Neural cell (in vitro differentiated cells): ENCODE results near the gene RAB1B. TPM values are rescaled to one million over a fixed set of nuclear protein-coding genes. Genes with fewer than 3 reads are reported as not detected.

Experiments used
- H2AFZ ChIP-seq: fragments of 200-600, 300-800 bp; sonication (generic), shearing (Covaris generic); 2 replicates; pipeline ENCODE4 v1.6.0; 2014; ENCODE audit warnings: low read depth, mild to moderate bottlenecking, antibody characterized with exemption, low read length, moderate library complexity
- H3F3A ChIP-seq: fragments of 200-600 bp; shearing (Covaris generic); 2 replicates; pipeline ENCODE4 v1.6.1; 2016; ENCODE audit warnings: mild to moderate bottlenecking, moderate library complexity, mixed read lengths, antibody characterized with exemption, low read length; ENCODE audit not compliant: insufficient read depth, poor library complexity, severe bottlenecking
- H3K27ac ChIP-seq: fragments of 200-600, 300-800 bp; sonication (generic), shearing (Covaris generic); 2 replicates; pipeline ENCODE4 v1.5.1; 2014; ENCODE audit warnings: mild to moderate bottlenecking, low read length, moderate library complexity
- H3K27me3 ChIP-seq: fragments of 300-800, 200-600 bp; sonication (generic), shearing (Covaris generic); 2 replicates; pipeline ENCODE4 v1.6.0; 2014; ENCODE audit warnings: mild to moderate bottlenecking, low read depth, low read length, moderate library complexity; ENCODE audit not compliant: insufficient read depth
- H3K36me3 ChIP-seq: fragments of 300-800, 200-600 bp; sonication (generic), shearing (Covaris generic); 2 replicates; pipeline ENCODE4 v1.5.1; 2014; ENCODE audit warnings: mild to moderate bottlenecking, antibody characterized with exemption, low read length, moderate library complexity; ENCODE audit not compliant: insufficient read depth
- H3K4me2 ChIP-seq: fragments of 300-800, 200-600 bp; sonication (generic), shearing (Covaris generic); 2 replicates; pipeline ENCODE4 v1.6.0; 2014; ENCODE audit warnings: mild to moderate bottlenecking, low read length
- H3K4me3 ChIP-seq: fragments of 300-800, 200-600 bp; sonication (generic), shearing (Covaris generic); 2 replicates; pipeline ENCODE4 v1.5.1; 2014; ENCODE audit warnings: mild to moderate bottlenecking, low read length, moderate library complexity
- H3K79me2 ChIP-seq: fragments of 200-600 bp; shearing (Covaris generic); replicated peaks from 2 replicates; pipeline ENCODE4 v1.6.0; 2014; ENCODE audit warnings: mild to moderate bottlenecking, low read length, moderate library complexity; ENCODE audit not compliant: insufficient read depth
- H3K9ac ChIP-seq: fragments of 300-800, 200-600 bp; sonication (generic), shearing (Covaris generic); 2 replicates; pipeline ENCODE4 v1.6.1; 2016; ENCODE audit warnings: mild to moderate bottlenecking, low read length, mixed read lengths
- H3K9me2 ChIP-seq: fragments of 200-600 bp; shearing (Covaris generic); 2 replicates; pipeline ENCODE4 v1.6.1; 2016; ENCODE audit warnings: mild to moderate bottlenecking, low read length, mixed read lengths; ENCODE audit not compliant: insufficient read depth
- H3K9me3 ChIP-seq: fragments of 200-600, 300-800 bp; sonication (generic), shearing (Covaris generic); 2 replicates; pipeline ENCODE4 v1.6.1; 2016; ENCODE audit warnings: mild to moderate bottlenecking, mixed run types, low read length, moderate library complexity, mixed read lengths
- H4K20me1 ChIP-seq: fragments of 200-600 bp; shearing (Covaris generic); 2 replicates; pipeline ENCODE4 v1.6.1; 2016; ENCODE audit warnings: mild to moderate bottlenecking, mixed run types; ENCODE audit not compliant: insufficient read depth
- CTCF ChIP-seq: fragments of 450-650 bp; IDR thresholded peaks from 2 replicates; pipeline ENCODE4 v1.5.1; 2014; ENCODE audit warnings: antibody characterized with exemption, mild to moderate bottlenecking, moderate library complexity; ENCODE audit not compliant: poor library complexity, severe bottlenecking
- EP300 ChIP-seq: fragments of 450-650 bp; conservative IDR thresholded peaks from 2 replicates; pipeline ENCODE4 v1.6.1; 2014; ENCODE audit warnings: antibody characterized with exemption, mild to moderate bottlenecking, moderate library complexity; ENCODE audit not compliant: poor library complexity, severe bottlenecking
- EZH2 ChIP-seq: fragments of 200-600, 300-800 bp; shearing (Covaris generic), sonication (generic); IDR thresholded peaks from 2 replicates; pipeline ENCODE4 v1.6.1; 2014; ENCODE audit warnings: antibody characterized with exemption, low read length, borderline replicate concordance, mild to moderate bottlenecking; ENCODE audit not compliant: insufficient read depth, poor library complexity, severe bottlenecking
- MXI1 ChIP-seq: fragments of 450-650 bp; conservative IDR thresholded peaks from 2 replicates; pipeline ENCODE4 v1.6.1; 2014; ENCODE audit warnings: antibody characterized with exemption, mild to moderate bottlenecking; ENCODE audit not compliant: poor library complexity, severe bottlenecking
- POLR2AphosphoS5 ChIP-seq: IDR thresholded peaks from 2 replicates; pipeline ENCODE4 v1.6.1; 2012
- RAD21 ChIP-seq: fragments of 450-650 bp; conservative IDR thresholded peaks from 2 replicates; pipeline ENCODE4 v1.6.1; 2014; ENCODE audit warnings: antibody characterized with exemption, mild to moderate bottlenecking, moderate library complexity
- REST ChIP-seq: IDR thresholded peaks from 2 replicates; pipeline ENCODE4 v1.6.1; 2012; ENCODE audit warnings: borderline replicate concordance
- SMC3 ChIP-seq: fragments of 450-650 bp; conservative IDR thresholded peaks from 2 replicates; pipeline ENCODE4 v1.6.1; 2014; ENCODE audit warnings: antibody characterized with exemption, mild to moderate bottlenecking, moderate library complexity; ENCODE audit not compliant: poor library complexity
- TAF1 ChIP-seq: IDR thresholded peaks from 2 replicates; pipeline ENCODE4 v1.6.1; 2012; ENCODE audit warnings: low read depth
- polyA plus RNA-seq: library from polyadenylated mRNA; depleted of rRNA; stranded (reverse); fragments of >200 nt; gene quantifications from 2 replicates; pipeline ENCODE4 v1.2.3, GENCODE V29; 2014

The RAB1B gene
- polyA plus RNA-seq, 1 donor from 2014 or later, result 27.2 TPM

GRCh38 chr11:66242095-66242765 is 26.2 kb upstream of the RAB1B start:
- Histone ChIP-seq H3K9me2 (no peaks in the 10 kb centered on the region), H3K4me3 (no peak overlapping the region), H3K4me2 (no peak overlapping the region), H3F3A (no peaks in the 10 kb centered on the region), H3K79me2 (no peaks in the 10 kb centered on the region), H3K27ac (no peak overlapping the region), H2AFZ (no peak overlapping the region), H3K36me3 (no peaks in the 10 kb centered on the region), H3K9me3 (no peaks in the 10 kb centered on the region), H4K20me1 (no peaks in the 10 kb centered on the region), H3K27me3 (no peaks in the 10 kb centered on the region), H3K9ac (no peak overlapping the region)
- TF ChIP-seq REST, result no peak
- TF ChIP-seq SMC3, result no peak
- no peak for TF ChIP-seq EZH2
- TF ChIP-seq CTCF, result no peak

GRCh38 chr11:66243782-66244535 is 24.5 kb upstream of the RAB1B start:
- Histone ChIP-seq H3K36me3 (no peaks in the 10 kb centered on the region), H3K4me3 (no peak overlapping the region), H3F3A (no peaks in the 10 kb centered on the region), H3K9me2 (no peaks in the 10 kb centered on the region), H3K4me2 (no peak overlapping the region), H3K27ac (no peak overlapping the region), H3K9me3 (no peaks in the 10 kb centered on the region), H2AFZ (no peak overlapping the region), H3K79me2 (no peaks in the 10 kb centered on the region), H3K9ac (no peak overlapping the region), H3K27me3 (no peaks in the 10 kb centered on the region), H4K20me1 (no peaks in the 10 kb centered on the region)
- TF ChIP-seq MXI1 (no peak), CTCF (no peak), POLR2AphosphoS5 (no peak), TAF1 (no peak), REST (no peak), EZH2 (no peak), EP300 (no peak), SMC3 (no peak), RAD21 (no peak)
